Mesenchymal stem cell (in vitro differentiated cells and primary cell): ENCODE results near the gene LCN6.

Experiments
- DNase-seq: peaks from one replicate; pipeline ENCODE4 v3.0.0-alpha.2; 2013
- H2AFZ ChIP-seq: one replicate; pipeline ENCODE4 v1.6.1; 2013; ENCODE audit warnings: low read depth, mild to moderate bottlenecking, control low read depth, inconsistent platforms, low read length, moderate library complexity
- H2AK5ac ChIP-seq: 2 replicates; pipeline ENCODE4 v1.6.1; 2013; ENCODE audit warnings: low read length, moderate library complexity, mild to moderate bottlenecking, inconsistent platforms; ENCODE audit not compliant: severe bottlenecking
- H2BK120ac ChIP-seq: one replicate; pipeline ENCODE4 v1.6.1; 2013; ENCODE audit warnings: low read depth, mild to moderate bottlenecking, inconsistent platforms, low read length, moderate library complexity
- H2BK12ac ChIP-seq, 2 experiments: one replicate each; pipeline ENCODE4 v1.6.1; 2013; ENCODE audit warnings: inconsistent platforms in 2 of 2, low read length in 2 of 2, mild to moderate bottlenecking in 2 of 2, moderate library complexity in 2 of 2, control low read depth in 1 of 2
- H2BK15ac ChIP-seq: one replicate; pipeline ENCODE4 v1.6.1; 2013; ENCODE audit warnings: mild to moderate bottlenecking, low read depth, inconsistent platforms; ENCODE audit not compliant: poor library complexity, severe bottlenecking
- H2BK5ac ChIP-seq: 2 replicates; pipeline ENCODE4 v1.6.1; 2013; ENCODE audit warnings: low read depth, mild to moderate bottlenecking, low read length, control low read depth, inconsistent platforms; ENCODE audit not compliant: poor library complexity, severe bottlenecking
- H3K14ac ChIP-seq, 2 experiments: one replicate each; pipeline ENCODE4 v1.6.1; 2013; ENCODE audit warnings: inconsistent platforms in 2 of 2, low read length in 2 of 2, control low read depth in 1 of 2, mild to moderate bottlenecking in 1 of 2, moderate library complexity in 1 of 2
- H3K18ac ChIP-seq, 2 experiments: one replicate each; pipeline ENCODE4 v1.6.1; 2013; ENCODE audit warnings: inconsistent platforms in 2 of 2, low read length in 2 of 2, control low read depth in 1 of 2, low read depth in 1 of 2, mild to moderate bottlenecking in 1 of 2
- H3K23ac ChIP-seq, 2 experiments: one replicate each; pipeline ENCODE4 v1.6.1; 2013; ENCODE audit warnings: inconsistent platforms in 2 of 2, low read length in 2 of 2, mild to moderate bottlenecking in 2 of 2, moderate library complexity in 2 of 2, control low read depth in 1 of 2
- H3K27ac ChIP-seq: 2 replicates; pipeline ENCODE4 v1.5.1; 2013; ENCODE audit warnings: mild to moderate bottlenecking, moderate library complexity, low read length, control low read depth, inconsistent platforms; ENCODE audit not compliant: poor library complexity, severe bottlenecking
- H3K27me3 ChIP-seq, 2 experiments: 2 replicates each; pipeline versions ENCODE4 v1.6.1 to v1.7.0; 2013; ENCODE audit warnings: low read length in 2 of 2, mild to moderate bottlenecking in 2 of 2, moderate library complexity in 2 of 2, control low read depth in 1 of 2, inconsistent platforms in 1 of 2; ENCODE audit not compliant: control insufficient read depth in 1 of 2, insufficient read depth in 1 of 2
- H3K36me3 ChIP-seq, 2 experiments: 2 replicates each; pipeline versions ENCODE4 v1.6.1 to v1.7.0; 2013; ENCODE audit warnings: low read length in 2 of 2, control low read depth in 1 of 2, inconsistent platforms in 1 of 2, low read depth in 1 of 2, mild to moderate bottlenecking in 1 of 2; ENCODE audit not compliant: insufficient read depth in 2 of 2, control insufficient read depth in 1 of 2
- H3K4ac ChIP-seq, 2 experiments: one replicate each; pipeline ENCODE4 v1.6.1; 2013; ENCODE audit warnings: inconsistent platforms in 2 of 2, low read length in 2 of 2, mild to moderate bottlenecking in 2 of 2, moderate library complexity in 2 of 2, control low read depth in 1 of 2, low read depth in 1 of 2
- H3K4me1 ChIP-seq: 2 replicates; pipeline ENCODE4 v1.6.1; 2013; ENCODE audit warnings: low read depth, low read length, control low read depth; ENCODE audit not compliant: control insufficient read depth, insufficient read depth
- H3K4me2 ChIP-seq: 2 replicates; pipeline ENCODE4 v1.6.1; 2013; ENCODE audit warnings: low read length, mild to moderate bottlenecking, inconsistent platforms; ENCODE audit not compliant: poor library complexity, severe bottlenecking
- H3K4me3 ChIP-seq, 2 experiments: 2 replicates each; pipeline versions ENCODE4 v1.5.1 to v1.7.0; 2013; ENCODE audit warnings: low read length in 2 of 2, mild to moderate bottlenecking in 2 of 2, control low read depth in 1 of 2, low read depth in 1 of 2; ENCODE audit not compliant: insufficient read depth in 1 of 2
- H3K79me1 ChIP-seq: replicated peaks from 2 replicates; pipeline ENCODE4 v1.6.1; 2013; ENCODE audit warnings: mild to moderate bottlenecking, control low read depth, low read length, inconsistent platforms; ENCODE audit not compliant: poor library complexity, severe bottlenecking
- H3K9ac ChIP-seq: 2 replicates; pipeline ENCODE4 v1.7.0; 2013; ENCODE audit warnings: mild to moderate bottlenecking, low read length, moderate library complexity
- H3K9me3 ChIP-seq: 2 replicates; pipeline ENCODE4 v1.7.0; 2013; ENCODE audit warnings: mild to moderate bottlenecking, low read length; ENCODE audit not compliant: control insufficient read depth
- H4K8ac ChIP-seq: one replicate; pipeline ENCODE4 v1.6.1; 2013; ENCODE audit warnings: inconsistent platforms, mild to moderate bottlenecking, low read length, moderate library complexity
- H4K91ac ChIP-seq: one replicate; pipeline ENCODE4 v1.6.1; 2013; ENCODE audit warnings: mild to moderate bottlenecking, low read length, inconsistent platforms
- WGBS: methylation state at CpG from one replicate; pipeline ENCODE4 v1.1.7; 2013; ENCODE audit warnings: mixed read lengths; 5-methylcytosine and 5-hydroxymethylcytosine counted together

Gene LCN6

DNA sequence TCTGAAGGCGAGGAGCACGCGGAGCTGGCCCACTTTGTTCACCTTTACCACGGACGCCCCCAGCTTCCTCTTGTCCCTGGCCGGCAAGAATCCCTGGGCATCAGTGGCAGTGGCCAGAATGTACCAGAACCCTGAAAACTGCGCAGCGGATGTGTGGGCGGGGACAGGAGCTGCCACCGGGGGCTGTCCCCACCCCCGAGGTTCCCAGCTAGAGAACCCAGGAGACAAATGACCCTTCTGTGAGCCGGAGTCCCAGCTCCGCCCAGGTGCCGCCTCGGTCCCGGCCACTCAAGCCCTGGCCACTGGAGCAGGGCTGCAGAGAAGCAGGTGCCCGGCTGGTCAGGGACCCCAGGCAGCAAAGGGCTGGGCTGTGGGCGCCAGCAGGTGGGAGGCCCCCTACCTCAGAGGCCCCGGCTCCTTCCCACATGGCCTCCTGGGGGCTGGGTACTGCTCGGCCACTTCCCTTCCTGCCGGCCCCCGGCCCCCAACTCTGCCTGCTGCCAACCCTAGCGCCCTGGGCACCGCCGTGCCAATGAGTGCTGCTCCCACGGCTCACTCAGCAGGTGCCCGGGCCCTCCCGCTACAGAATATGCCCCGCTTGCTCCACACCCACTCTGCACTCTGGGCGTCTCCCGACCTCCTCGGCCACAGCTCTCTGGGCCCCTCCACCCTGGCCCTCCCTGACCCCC lies 6.3 kb downstream of the LCN6 start:
- no peaks in the 10 kb centered on the region for H3K79me1 ChIP-seq
- no peak overlapping the region for H3K4me3 ChIP-seq
- no peak overlapping the region for H3K23ac ChIP-seq
- no peak overlapping the region for H4K8ac ChIP-seq
- H2AFZ ChIP-seq, result no peak overlapping the region
- H2BK15ac ChIP-seq, result no peak overlapping the region
- 74% methylated on average over 32 of the region's 32 CpGs for WGBS
- H2BK12ac ChIP-seq, result no peak overlapping the region
- H3K4ac ChIP-seq, result no peak overlapping the region
- H2BK120ac ChIP-seq, result no peak overlapping the region
- no peaks in the 10 kb centered on the region for H3K36me3 ChIP-seq
- no peak overlapping the region for H3K18ac ChIP-seq
- peak overlapping the region in 1 of 2 experiments; percentile 46 for H3K14ac ChIP-seq
- H2AK5ac ChIP-seq, result no peak overlapping the region
- no peak overlapping the region for H3K27ac ChIP-seq
- H3K9ac ChIP-seq, result no peak overlapping the region
- peak overlapping the region; percentile 52 for H4K91ac ChIP-seq
- DNase-seq, result no peak
- no peak overlapping the region for H2BK5ac ChIP-seq
- peaks cover 2% of the 10 kb centered on the region for H3K4me1 ChIP-seq
- no peaks in the 10 kb centered on the region for H3K9me3 ChIP-seq
- peaks cover 58 to 73% of the 10 kb centered on the region in 2 experiments for H3K27me3 ChIP-seq
- H3K4me2 ChIP-seq, result no peak overlapping the region

GRCh38 chr9:136740971-136741882 lies 7.1 kb downstream of the LCN6 start:
- H2AFZ ChIP-seq, result no peak overlapping the region
- no peaks in the 10 kb centered on the region for H3K79me1 ChIP-seq
- no peak overlapping the region for H3K4me3 ChIP-seq
- no peak overlapping the region for H3K9ac ChIP-seq
- H4K91ac ChIP-seq, result peak overlapping the region; percentile 52
- no peak for DNase-seq
- 80% methylated on average over 35 of the region's 37 CpGs for WGBS
- no peaks in the 10 kb centered on the region for H3K9me3 ChIP-seq
- H2BK15ac ChIP-seq, result no peak overlapping the region
- no peak overlapping the region for H3K4ac ChIP-seq
- no peak overlapping the region for H3K27ac ChIP-seq
- no peaks in the 10 kb centered on the region for H3K36me3 ChIP-seq
- H3K18ac ChIP-seq, result no peak overlapping the region
- H2AK5ac ChIP-seq, result no peak overlapping the region
- no peak overlapping the region for H2BK12ac ChIP-seq
- H3K27me3 ChIP-seq, result peaks cover 58 to 75% of the 10 kb centered on the region in 2 experiments
- no peak overlapping the region for H3K23ac ChIP-seq
- H4K8ac ChIP-seq, result no peak overlapping the region
- H2BK120ac ChIP-seq, result no peak overlapping the region
- peaks cover 2% of the 10 kb centered on the region for H3K4me1 ChIP-seq
- H2BK5ac ChIP-seq, result no peak overlapping the region
- H3K4me2 ChIP-seq, result no peak overlapping the region
- no peak overlapping the region for H3K14ac ChIP-seq

DNA sequence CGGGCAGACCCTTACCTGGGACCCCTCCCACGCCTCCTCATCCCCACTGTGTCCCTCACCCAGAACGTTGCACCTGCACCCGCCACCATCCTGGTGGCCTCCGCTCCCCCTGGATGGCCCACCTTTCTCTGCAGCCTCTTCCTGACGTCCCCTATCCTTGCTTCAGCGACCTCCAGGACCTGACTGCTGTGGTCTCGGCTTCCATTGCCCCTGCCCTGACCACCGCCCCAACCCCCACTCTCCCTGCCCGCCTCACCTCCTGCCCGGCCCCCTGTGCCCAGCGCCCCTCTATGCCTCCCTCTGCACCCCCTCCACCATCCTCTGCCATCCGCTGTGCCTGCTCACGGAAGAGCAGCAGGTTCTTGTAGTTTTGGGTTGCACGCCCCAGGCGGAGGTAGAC lies 7.8 kb downstream of the LCN6 start:
- Histone ChIP-seq H2BK12ac (no peak overlapping the region), H3K4me1 (peaks cover 2% of the 10 kb centered on the region), H2BK5ac (no peak overlapping the region), H4K8ac (no peak overlapping the region), H3K4me3 (no peak overlapping the region), H3K9me3 (no peaks in the 10 kb centered on the region), H3K4me2 (no peak overlapping the region), H3K36me3 (no peaks in the 10 kb centered on the region), H3K14ac (no peak overlapping the region), H2BK120ac (no peak overlapping the region), H3K23ac (no peak overlapping the region), H3K9ac (no peak overlapping the region), H3K27me3 (peaks cover 62 to 75% of the 10 kb centered on the region in 2 experiments), H3K79me1 (no peaks in the 10 kb centered on the region), H3K27ac (no peak overlapping the region), H3K18ac (no peak overlapping the region), H2AFZ (no peak overlapping the region), H2AK5ac (no peak overlapping the region), H4K91ac (no peak overlapping the region), H2BK15ac (no peak overlapping the region), H3K4ac (no peak overlapping the region)
- no peak for DNase-seq
- WGBS, result 84% methylated on average over 16 of the region's 16 CpGs

DNA sequence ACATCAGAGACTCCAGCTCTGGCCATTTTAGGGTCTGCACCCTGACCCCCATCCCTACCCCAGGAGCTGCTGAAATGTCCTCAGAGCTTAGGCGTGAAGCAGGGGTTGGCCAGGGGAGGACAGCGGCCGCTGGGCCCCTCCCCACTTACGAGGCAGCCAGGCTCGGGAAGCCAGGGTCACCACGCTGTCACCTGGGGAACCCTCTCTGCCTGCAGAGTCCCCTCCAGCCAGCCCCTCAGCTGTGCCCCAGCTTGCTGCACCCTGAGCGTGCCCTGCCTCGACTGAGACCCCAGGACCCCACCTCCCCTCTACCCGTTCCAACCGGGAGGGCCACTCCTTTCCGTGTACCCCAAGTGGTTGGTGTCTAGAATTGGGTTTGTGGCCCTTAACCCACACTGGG lies 8.3 kb downstream of the LCN6 start:
- no peak overlapping the region for H3K9ac ChIP-seq
- H3K4ac ChIP-seq, result no peak overlapping the region
- 90% methylated on average over 11 of the region's 11 CpGs for WGBS

More for the DNA sequence above, 8.3 kb downstream of the LCN6 start:
- DNase-seq, result no peak
- no peak overlapping the region for H3K23ac ChIP-seq
- H2AFZ ChIP-seq, result no peak overlapping the region
- H3K27me3 ChIP-seq, result peaks cover 62 to 73% of the 10 kb centered on the region in 2 experiments
- H3K4me2 ChIP-seq, result no peak overlapping the region
- no peak overlapping the region for H2BK15ac ChIP-seq
- no peak overlapping the region for H2AK5ac ChIP-seq
- no peak overlapping the region for H2BK5ac ChIP-seq
- H3K4me3 ChIP-seq, result no peak overlapping the region
- H3K36me3 ChIP-seq, result no peaks in the 10 kb centered on the region
- no peak overlapping the region for H3K27ac ChIP-seq
- H2BK120ac ChIP-seq, result no peak overlapping the region
- no peaks in the 10 kb centered on the region for H3K79me1 ChIP-seq
- H4K91ac ChIP-seq, result no peak overlapping the region
- H3K18ac ChIP-seq, result no peak overlapping the region
- H4K8ac ChIP-seq, result no peak overlapping the region
- peaks cover 2% of the 10 kb centered on the region for H3K4me1 ChIP-seq
- no peaks in the 10 kb centered on the region for H3K9me3 ChIP-seq
- no peak overlapping the region for H3K14ac ChIP-seq
- no peak overlapping the region for H2BK12ac ChIP-seq
